Measurements from ENCODE around the gene ARL8B.
"Not testable (repeated sequence)": the region's sequence is repeated elsewhere in the genome, so short reads cannot be mapped to it uniquely, and the experiment has no call there.

Gene ARL8B

GRCh38 chr3:5122030-5122740 is at the start of gene ARL8B:
ARL8B (plus strand) TSS chr3:5122292; CDS start chr3:5122466, 174 bp downstream.
- DNase-seq (ENCODE audit: low read depth), result peak; percentile 70
- H3K4me3 ChIP-seq (ENCODE audit: low read depth, low read length), result peak within 1 kb of the TSS; percentile 96

- DNase-seq (ENCODE audit: low read depth), result no peak
- no peak overlapping the region for H3K4me3 ChIP-seq (ENCODE audit: low read depth, low read length)
Measured at GRCh38 chr3:5073374-5074085, 48.6 kb upstream of the ARL8B start.

- DNase-seq (ENCODE audit: low read depth), result peak; percentile 17
- no peak overlapping the region for H3K4me3 ChIP-seq (ENCODE audit: low read depth, low read length)
Measured at GRCh38 chr3:5078151-5078550, 43.9 kb upstream of the ARL8B start.

- H3K4me3 ChIP-seq (ENCODE audit: low read depth, low read length), result no peak overlapping the region
- DNase-seq (ENCODE audit: low read depth), result no peak
Measured at GRCh38 chr3:5079761-5080160, 42.3 kb upstream of the ARL8B start.

GRCh38 chr3:5080779-5081550 is 41.1 kb upstream of the ARL8B start:
- DNase-seq (ENCODE audit: low read depth), result no peak
- no peak overlapping the region for H3K4me3 ChIP-seq (ENCODE audit: low read depth, low read length)

GRCh38 chr3:5081973-5082788 is 39.9 kb upstream of the ARL8B start:
- not testable (repeated sequence) for DNase-seq (ENCODE audit: low read depth); H3K4me3 ChIP-seq (ENCODE audit: low read depth, low read length)

GRCh38 chr3:5082789-5083115 is 39.3 kb upstream of the ARL8B start:
- no peak overlapping the region for H3K4me3 ChIP-seq (ENCODE audit: low read depth, low read length)
- no peak for DNase-seq (ENCODE audit: low read depth)

GRCh38 chr3:5084224-5084623 is 37.9 kb upstream of the ARL8B start:
- DNase-seq (ENCODE audit: low read depth), result no peak
- no peak overlapping the region for H3K4me3 ChIP-seq (ENCODE audit: low read depth, low read length)

GRCh38 chr3:5086708-5087107 is 35.4 kb upstream of the ARL8B start:
- no peak for DNase-seq (ENCODE audit: low read depth)
- no peak overlapping the region for H3K4me3 ChIP-seq (ENCODE audit: low read depth, low read length)

- no peak for DNase-seq (ENCODE audit: low read depth)
- no peak overlapping the region for H3K4me3 ChIP-seq (ENCODE audit: low read depth, low read length)
Measured at GRCh38 chr3:5087209-5087608, 34.9 kb upstream of the ARL8B start.

- no peak for DNase-seq (ENCODE audit: low read depth)
- H3K4me3 ChIP-seq (ENCODE audit: low read depth, low read length), result no peak overlapping the region
Measured at GRCh38 chr3:5090197-5090596, 31.9 kb upstream of the ARL8B start.

GRCh38 chr3:5092018-5092417 is 30.1 kb upstream of the ARL8B start:
- no peak for DNase-seq (ENCODE audit: low read depth)
- no peak overlapping the region for H3K4me3 ChIP-seq (ENCODE audit: low read depth, low read length)

GRCh38 chr3:5093731-5094130 is 28.4 kb upstream of the ARL8B start:
- DNase-seq (ENCODE audit: low read depth), result no peak
- no peak overlapping the region for H3K4me3 ChIP-seq (ENCODE audit: low read depth, low read length)

- DNase-seq (ENCODE audit: low read depth), result no peak
- H3K4me3 ChIP-seq (ENCODE audit: low read depth, low read length), result peak overlapping the region; percentile 0
Measured at GRCh38 chr3:5095886-5096285, 26.2 kb upstream of the ARL8B start.

- H3K4me3 ChIP-seq (ENCODE audit: low read depth, low read length), result no peak overlapping the region
- no peak for DNase-seq (ENCODE audit: low read depth)
Measured at GRCh38 chr3:5096336-5097008, 25.6 kb upstream of the ARL8B start.

GRCh38 chr3:5098346-5098745 is 23.7 kb upstream of the ARL8B start:
- H3K4me3 ChIP-seq (ENCODE audit: low read depth, low read length), result no peak overlapping the region
- no peak for DNase-seq (ENCODE audit: low read depth)

GRCh38 chr3:5102532-5102931 is 19.6 kb upstream of the ARL8B start:
- H3K4me3 ChIP-seq (ENCODE audit: low read depth, low read length), result no peak overlapping the region
- DNase-seq (ENCODE audit: low read depth), result no peak

- no peak for DNase-seq (ENCODE audit: low read depth)
Measured at GRCh38 chr3:5103743-5104142, 18.3 kb upstream of the ARL8B start.

GRCh38 chr3:5105050-5105449 is 17.0 kb upstream of the ARL8B start:
- DNase-seq (ENCODE audit: low read depth), result no peak
- no peak overlapping the region for H3K4me3 ChIP-seq (ENCODE audit: low read depth, low read length)

More at GRCh38 chr3:5103743-5104142, 18.3 kb upstream of the ARL8B start:
- H3K4me3 ChIP-seq (ENCODE audit: low read depth, low read length), result no peak overlapping the region
